NCI-H1436 treated with DMSO at 0.1 percent for 48 hours (cell line): Measurements from ENCODE around the gene PALM.
"Not testable (repeated sequence)": the region's sequence is repeated elsewhere in the genome, so short reads cannot be mapped to it uniquely, and the experiment has no call there.

ENCODE experiments used
- DNase-seq: peaks from one replicate; lab custom pipeline; 2025; lab: John Stamatoyannopoulos, UW

PALM gene

DNA sequence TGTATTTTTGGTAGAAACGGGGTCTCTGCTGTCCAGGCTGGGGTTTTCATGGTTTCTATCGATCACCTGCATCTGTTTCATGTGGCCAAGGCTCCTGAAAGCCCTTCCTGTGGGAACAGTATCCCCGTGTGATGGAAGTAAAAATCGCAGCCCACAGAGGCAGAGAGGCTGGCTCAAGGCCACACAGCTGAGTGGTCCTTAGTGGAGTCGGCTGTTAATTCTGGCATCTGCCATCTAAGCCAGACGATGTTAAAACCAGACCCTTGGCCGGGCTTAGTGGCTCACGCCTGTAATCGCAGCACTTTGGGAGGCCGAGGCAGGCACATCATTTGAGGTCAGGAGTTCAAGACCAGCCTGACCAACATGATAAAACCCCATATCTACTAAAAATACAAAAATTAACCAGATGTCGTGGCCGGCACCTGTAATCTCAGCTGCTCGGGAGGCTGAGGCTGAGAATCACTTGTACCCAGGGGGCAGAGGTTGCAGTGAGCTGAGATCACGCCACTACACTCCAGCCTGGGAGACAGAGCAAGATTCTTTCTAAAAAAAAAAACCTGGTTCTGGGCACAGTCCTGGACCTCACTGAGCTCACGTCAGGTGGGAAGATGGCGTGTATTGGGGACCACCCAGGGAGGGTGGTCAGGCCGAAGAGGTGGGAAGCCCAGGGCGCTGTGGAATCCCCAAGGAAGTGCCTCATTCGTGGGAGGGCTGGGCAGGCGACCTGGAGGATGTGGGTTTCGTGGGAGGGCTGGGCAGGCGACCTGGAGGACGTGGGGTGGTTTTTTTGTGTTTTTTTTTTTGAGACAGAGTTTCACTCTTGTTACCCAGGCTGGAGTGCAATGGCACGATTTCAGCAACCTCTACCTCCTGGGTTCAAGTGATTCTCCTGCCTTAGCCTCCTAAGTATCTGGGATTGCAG, 23.7 kb downstream of the PALM start:
- no peak for DNase-seq

- no peak for DNase-seq
Observed at GRCh38 chr19:734716-735115, 26.0 kb downstream of the PALM start.

GRCh38 chr19:736125-736524, 27.4 kb downstream of the PALM start:
- DNase-seq: no peak

- DNase-seq: no peak
Observed at GRCh38 chr19:737591-738093, 28.9 kb downstream of the PALM start.

GRCh38 chr19:738509-739128, 29.9 kb downstream of the PALM start:
- DNase-seq: no peak

DNA sequence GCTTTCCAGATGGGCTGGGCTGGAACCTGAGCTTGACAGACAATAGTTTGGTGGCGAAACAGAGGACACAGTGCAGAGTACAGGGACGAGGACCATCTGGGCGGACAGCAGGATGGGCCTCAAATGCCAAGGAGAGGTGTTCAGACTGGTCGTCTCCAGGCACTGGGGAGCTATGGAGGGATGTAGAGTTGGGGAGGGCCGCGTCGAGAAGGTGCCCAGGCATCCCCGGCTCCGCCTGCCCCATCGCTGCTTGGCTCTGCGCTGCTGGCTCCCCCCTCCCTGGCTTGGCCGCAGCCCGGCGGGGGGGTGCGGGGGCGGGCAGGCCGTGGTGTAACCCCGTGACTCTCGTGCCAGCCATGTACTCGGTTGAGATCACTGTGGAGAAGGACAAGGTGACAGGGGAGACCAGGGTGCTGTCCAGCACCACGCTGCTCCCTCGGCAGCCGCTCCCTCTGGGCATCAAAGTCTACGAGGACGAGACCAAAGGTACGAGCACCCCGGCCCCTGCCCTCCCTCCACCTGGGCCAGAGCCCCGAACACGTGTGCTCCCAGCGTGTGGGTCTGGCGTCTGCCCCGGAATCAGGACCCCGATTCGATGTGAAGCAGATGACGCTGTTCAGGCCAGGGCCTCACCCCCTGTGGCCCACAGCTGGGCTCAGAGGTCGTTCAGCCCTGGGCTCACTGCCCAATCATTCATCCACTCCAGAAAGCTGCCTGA, 31.4 kb downstream of the PALM start:
- no peak for DNase-seq

DNA sequence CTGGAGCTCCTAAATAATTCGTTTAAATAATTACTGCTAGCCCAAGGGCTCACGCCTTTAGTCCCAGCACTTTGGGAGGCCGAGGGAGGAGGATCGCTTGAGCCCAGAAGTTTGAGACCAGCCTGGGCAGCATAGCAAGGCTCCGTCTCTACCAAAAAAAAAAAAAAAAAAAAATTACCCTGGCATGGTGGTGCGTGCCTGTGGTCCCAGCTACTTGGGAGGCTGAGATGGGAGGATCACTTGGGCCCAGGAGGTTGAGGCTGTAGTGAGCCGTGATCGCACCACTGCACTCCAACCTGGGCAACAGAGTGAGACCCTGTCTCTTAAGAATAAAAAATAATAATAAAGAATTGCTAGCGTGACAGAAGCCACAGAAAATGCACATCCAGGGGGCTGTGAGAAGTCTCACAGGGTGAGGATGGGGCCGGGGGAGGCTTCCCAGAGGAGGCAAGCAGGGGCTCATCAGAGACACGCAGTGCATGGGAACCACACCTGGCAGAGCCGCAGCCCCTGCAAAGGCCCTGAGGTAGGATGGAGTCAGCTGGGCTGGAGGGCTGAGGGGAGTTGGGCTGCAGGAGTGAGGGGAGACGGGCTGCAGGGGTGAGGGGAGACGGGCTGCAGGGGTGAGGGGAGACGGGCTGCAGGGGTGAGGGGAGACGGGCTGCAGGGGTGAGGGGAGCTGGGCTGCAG, 32.2 kb downstream of the PALM start:
- DNase-seq: not testable (repeated sequence)

DNA sequence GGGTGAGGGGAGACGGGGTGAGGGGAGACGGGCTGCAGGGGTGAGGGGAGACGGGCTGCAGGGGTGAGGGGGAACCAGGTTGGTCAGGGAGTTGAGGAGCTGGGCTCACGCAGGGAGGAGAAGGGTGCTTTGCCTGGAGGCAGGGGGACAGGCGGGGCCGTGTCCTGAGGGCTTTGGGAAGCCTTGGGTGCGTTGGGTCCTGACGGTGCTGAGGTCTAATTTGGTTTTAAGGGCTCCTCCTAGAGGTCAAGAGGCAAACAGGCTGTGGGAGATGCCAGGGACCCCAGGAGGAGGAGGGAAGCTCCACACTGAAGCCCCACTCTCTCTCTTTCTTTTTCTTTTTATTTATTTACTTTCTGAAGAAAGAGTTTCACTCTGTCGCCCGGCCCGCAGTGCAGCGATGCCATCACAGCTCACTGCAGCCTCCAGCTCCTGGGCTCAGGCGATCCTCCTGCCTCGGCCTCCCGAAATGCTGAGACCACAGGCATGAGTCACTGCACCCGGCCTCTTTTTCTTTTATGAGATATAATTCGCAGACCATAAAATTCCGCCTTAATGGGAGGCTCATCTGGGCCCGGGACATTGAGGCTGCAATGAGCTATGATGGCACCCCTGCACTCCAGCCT, 32.9 kb downstream of the PALM start:
- no peak for DNase-seq

GRCh38 chr19:742540-743075, 33.9 kb downstream of the PALM start:
- no peak for DNase-seq

GRCh38 chr19:743168-743687, 34.5 kb downstream of the PALM start:
- DNase-seq: no peak

DNA sequence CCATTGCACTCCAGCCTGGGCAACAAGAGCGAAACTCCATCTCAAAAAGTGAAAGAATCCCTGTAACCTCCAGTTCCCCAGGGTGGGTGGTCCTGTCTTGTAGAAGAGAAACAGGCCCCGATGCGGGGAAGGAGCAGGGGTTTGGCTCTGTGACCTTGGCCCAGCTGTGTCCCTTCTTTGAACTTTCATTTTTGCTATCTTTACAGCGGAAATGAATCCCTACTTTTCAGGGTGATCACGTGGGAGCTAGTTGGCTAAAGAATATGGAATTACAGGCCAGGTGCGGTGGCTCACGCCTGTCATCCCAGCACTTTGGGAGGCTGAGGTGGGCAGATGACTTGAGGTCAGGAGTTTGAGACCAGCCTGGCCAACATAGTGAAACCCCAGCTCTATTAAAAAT, 36.4 kb downstream of the PALM start:
- not testable (repeated sequence) for DNase-seq

GRCh38 chr19:746208-746819, 37.6 kb downstream of the PALM start:
- no peak for DNase-seq

DNA sequence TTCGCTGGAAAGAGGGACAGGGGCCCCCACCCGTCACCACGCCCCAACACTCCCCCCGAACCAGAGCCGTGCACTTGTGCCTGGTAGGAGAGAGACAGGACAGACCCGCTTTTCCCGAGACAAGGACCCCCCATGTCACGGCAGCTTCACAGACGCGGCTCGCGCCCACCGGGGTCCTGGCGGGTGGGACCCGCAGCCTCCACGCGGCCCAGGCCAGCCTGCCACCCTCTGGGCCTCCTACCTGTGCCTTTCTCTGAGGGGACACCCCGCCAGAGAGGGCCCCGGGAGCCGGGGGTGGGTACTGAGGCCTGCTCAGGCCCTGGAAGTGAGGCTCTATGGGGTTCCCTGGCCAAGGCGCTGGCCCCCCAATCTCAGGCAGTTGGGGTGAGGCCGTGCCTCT, 38.2 kb downstream of the PALM start:
- DNase-seq: no peak

DNA sequence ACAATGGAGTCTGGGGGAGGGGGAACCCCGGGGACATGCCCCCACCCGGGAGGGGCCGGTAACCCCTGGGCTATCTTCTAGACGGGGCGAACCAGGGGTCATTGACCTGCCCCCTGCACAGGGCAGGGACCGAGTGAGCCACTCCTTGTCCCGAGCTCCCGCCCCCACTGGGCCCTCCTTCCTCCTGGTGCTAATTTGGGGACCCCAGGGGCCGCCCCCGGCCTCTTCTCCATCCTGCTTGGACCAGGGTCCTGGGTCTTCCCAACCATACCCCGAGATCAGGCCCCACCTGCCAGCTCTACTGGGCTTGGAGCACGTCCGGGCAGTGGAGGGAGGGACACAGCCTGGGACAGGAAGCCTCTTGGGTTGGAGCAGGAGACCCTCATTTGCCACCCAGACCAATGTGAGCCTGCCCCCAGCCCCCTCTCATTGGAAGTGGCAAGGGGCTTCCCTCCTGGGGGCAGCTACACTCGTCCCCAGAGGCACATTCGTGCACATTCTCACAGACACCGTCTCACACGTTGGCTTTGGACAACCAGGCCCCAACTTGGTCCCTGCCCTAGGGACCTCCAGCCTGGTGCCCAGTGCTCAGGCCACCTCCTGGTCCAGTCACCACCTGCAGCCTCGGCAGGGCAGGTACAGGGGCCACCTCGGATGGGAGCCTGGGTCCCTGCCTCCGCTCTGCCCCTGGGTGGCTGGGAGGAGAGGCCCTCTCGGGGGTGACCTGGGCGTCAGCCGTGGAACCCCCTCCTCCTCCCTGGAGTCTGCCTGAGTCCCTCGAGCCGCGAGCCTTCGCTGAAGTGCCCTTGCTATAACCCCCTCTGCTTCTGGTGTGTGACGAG, 38.9 kb downstream of the PALM start:
- DNase-seq: no peak

DNA sequence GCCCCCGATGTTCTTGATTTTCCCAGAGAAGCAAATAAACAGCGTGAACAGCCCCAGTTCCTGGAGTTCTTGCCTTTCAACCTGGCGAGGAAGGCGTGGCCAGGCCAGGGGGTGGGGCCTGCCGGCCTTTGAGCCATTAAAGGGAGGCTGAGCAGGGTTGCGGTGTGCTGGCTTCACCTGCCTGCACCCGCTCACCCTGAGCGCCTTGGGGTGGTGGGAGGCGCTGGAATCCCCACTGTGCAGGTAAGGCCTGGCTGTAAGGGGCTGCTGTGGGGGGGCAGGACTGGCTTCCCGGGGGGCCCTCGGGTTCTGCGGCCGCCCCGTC, 39.5 kb downstream of the PALM start:
- DNase-seq: no peak

GRCh38 chr19:749811-750210, 41.1 kb downstream of the PALM start:
- DNase-seq: no peak

GRCh38 chr19:750640-751423, 42.1 kb downstream of the PALM start, which contains the start of gene MISP:
Gene MISP (plus strand): TSS chr19:751112. CDS start chr19:756947, 5,835 bp downstream.
- DNase-seq: peak; percentile 11

DNA sequence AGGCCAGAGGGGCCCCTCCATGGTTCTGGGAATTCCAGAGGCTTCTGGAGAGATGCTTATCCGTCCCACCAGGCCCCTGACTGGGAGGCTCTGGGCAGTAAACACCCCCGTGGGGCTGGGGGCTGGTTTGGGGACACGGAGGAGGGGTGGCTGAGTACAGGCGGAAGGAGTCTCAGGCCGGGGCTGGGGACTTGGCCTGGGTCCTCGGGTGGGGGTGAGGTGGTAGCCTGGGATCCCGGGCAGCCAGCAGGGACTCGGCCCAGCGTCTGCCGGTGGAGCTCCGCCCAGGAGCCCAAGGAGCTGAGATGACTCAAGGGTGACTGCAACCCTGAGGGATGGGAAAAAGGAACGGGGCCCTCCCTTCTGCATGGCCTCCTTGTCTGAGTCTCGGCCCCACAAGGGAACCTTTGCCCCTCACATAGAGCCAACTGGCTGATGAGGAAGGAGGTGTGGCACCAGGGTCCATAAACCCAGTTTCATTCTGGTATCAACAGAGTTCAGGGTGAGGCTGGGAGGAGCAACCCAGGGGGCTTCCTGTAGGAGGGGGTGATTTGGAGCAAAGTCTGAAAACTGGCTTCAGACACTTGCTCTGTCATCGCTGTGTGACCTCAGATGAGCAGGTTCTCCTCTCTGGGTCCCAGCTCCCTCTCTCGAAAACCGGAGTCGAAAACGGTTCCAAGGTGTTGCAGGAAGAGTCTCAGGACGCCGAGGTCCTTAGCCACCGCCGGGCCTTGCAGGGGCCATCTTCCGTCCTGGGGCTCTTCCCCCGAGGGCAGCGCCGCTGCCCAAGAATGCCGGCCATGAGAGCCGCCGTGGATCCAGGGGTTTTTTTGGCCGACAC, 43.0 kb downstream of the PALM start:
- DNase-seq: no peak
